ENCODE data around the gene TP53I13.
"Not testable (repeated sequence)": the region's sequence is repeated elsewhere in the genome, so short reads cannot be mapped to it uniquely, and the experiment has no call there.

TP53I13 gene, protein sequence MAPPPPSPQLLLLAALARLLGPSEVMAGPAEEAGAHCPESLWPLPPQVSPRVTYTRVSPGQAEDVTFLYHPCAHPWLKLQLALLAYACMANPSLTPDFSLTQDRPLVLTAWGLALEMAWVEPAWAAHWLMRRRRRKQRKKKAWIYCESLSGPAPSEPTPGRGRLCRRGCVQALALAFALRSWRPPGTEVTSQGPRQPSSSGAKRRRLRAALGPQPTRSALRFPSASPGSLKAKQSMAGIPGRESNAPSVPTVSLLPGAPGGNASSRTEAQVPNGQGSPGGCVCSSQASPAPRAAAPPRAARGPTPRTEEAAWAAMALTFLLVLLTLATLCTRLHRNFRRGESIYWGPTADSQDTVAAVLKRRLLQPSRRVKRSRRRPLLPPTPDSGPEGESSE

DNA sequence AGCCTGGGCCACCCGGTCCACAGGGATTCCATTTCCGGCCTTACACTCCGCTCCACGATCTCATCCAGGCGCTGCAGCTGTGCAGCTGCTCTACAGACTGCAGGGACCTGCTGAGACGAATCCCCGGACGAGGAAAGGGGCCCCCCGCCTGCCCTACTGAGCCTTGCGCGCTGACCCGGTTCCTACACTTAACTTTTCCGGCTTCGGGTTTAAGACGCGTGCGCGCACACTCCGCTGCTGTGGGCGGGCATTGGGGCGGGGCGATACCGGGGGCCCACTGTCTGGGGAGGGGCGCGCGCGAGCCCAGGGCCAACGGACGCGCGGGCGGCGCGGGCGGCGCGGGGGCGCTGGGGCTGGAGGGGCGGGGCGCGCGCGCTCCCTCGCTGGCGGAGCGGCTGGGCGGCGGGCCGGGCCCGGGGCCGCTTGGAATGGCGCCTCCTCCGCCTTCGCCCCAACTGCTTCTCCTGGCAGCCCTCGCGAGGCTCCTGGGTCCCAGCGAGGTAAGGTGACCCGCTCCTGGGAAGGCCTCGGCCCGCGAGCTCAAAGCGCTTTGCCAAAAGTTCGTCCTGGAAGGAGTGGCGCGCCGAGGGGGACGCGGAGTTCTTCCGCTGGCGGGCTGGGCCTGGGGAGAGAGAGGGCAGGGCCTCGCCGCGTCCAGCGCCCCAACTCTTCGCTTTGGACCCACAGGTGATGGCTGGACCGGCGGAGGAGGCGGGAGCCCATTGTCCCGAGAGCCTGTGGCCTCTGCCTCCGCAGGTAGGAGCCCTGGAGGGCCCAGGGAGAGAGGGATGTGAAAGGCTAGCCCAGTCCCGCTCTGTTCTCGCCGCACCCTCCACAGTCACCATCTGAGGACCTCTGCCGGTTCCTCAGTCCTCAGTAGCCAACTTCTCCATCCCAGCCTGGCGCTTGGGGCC, at the start of gene TP53I13:
Gene TP53I13 (plus strand): TSS at position 371 of the 914 bp plus-strand sequence. CDS start 58 bp downstream, at position 429.
- peak; percentile 68 for DNase-seq

DNA sequence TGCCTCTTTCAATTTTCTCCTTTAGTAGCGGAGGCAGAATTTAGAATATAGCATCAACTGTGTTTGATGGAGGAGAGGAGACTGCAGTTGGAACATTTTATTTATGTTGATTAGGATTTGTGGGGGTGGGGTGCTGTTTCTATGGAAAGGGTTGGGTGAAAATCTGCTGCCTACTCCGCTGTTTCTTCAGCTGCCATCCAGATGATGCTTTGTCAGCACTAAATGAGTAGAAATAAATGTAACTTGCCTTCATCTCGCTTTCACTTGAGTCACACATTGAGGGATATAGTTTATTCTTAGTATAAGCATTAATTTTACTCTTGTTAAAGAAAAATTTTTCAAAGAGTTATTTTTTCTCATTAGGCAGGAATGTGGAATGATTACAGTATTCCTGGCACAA, 43.8 kb upstream of the TP53I13 start:
- DNase-seq, result no peak

DNA sequence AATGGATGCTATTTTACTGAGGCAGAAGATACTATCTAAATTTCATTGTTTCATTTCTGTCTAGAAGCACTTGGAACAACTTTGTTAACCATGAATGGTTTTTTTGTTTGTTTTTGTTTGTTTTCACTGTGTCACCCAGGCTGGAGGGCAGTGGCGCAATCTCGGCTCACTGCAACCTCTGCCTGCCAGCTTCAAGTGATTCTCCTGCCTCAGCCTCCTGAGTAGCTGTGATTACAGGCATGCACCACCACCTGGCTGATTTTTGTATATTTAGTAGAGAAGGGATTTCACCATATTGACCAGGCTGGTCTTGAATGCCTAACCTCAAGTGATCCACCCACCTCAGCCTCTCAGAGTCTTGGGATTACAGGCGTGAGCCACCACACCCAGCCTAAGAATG, 42.2 kb upstream of the TP53I13 start:
- DNase-seq, result no peak

DNA sequence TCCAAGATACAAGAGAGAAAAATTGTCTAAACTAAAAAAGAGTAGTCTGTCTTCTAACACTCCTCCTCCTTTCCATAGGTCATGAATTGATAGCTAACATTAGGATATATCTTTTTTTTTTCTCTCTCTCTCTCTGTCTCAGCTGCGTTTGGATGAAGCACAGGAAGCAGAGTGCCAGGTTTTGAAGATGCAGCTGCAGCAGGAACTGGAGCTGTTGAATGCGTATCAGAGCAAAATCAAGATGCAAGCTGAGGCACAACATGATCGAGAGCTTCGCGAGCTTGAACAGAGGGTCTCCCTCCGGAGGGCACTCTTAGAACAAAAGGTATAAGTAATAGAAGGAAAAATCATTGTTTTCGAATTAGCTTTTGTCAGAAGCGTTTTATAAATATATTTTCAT, 34.5 kb upstream of the TP53I13 start:
- no peak for DNase-seq

DNA sequence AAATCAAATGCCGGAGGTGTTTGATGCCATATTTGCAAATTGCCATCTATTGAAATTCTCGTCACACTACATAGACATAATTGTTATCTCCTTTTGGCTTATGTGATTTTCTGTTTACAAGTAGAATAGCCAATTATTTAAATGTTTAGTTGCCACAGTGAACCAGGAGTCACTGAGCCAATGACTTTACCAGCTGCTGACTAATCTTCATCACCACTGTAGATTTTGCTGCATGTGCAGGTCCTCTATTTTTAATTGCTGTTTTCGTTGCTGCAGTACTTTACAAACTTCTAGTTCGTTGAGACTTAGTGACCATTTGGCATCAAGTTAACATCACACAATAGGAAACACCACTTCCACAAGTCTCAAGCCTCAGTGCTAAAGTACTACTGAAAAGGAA, 24.4 kb upstream of the TP53I13 start:
- DNase-seq, result no peak

DNA sequence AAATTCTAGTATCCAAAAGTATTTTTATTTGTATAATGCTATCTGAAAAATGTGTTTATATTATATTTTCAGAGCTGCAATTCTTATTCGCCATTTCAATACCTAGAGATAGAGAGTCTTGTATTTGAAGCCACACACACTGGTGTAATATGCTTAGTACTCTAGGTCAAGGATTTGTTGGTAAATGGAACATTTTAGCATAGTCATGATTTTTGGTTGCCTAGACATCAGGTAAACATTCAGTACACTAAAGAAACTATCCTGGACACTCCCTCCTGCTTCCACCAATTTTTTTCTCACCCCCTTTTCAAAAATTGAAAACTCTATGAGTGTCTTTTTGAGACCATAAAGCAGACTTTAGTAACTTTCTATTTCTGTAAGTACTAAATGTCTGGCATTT, 22.4 kb upstream of the TP53I13 start:
- DNase-seq, result no peak

DNA sequence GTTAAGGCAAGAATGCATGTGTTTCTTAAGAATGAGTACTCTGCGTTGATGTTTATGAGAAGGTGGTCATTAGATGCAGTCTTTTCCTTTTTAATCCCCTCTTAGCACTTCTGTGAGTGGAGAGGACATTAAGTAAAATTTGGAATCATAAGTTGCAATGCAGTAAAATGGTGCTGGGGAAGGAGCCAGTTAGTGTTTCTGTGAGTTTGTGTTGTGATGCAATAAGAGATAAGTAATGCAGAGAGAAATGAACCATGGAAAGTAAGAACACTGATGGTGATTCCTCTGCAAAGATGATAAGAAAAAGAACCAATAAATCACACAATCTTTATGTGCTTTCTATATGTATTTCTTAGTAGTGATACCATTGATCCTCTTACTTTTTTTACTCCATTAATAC, 21.7 kb upstream of the TP53I13 start:
- no peak for DNase-seq

DNA sequence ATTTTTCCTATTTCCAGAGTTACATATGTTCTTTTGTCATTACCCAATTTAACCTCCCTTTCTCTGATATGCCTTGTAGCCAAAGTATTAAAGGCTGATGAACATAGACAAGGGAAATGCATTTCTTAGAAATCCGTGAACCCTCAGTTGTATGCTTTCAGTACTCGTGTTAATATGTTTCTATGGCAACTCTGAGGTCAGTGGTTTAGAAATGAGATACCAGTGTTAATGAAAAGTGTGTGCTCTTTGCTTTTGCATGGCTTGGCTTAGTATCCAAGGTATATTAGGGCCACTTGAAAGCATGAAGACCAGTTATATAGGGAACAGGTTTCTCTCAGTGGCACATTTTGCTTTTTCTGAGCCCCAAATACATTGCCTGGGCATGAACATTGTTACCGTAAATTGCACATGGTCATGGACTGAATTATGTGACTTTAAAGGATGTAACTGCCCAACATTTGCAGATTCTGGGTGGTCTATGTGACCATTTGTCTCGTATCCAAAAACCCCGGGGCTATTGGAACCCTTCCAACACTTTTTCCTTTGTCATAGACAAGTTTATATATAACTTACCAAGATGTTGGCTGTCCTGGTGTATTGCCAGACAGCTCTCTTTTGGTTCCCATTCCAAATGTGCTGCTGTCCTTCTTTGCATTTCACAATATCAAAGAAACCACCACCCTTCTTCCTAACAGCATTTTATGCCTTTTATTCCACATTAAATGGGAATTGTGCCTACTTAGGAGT, 19.2 kb upstream of the TP53I13 start:
- DNase-seq, result no peak

DNA sequence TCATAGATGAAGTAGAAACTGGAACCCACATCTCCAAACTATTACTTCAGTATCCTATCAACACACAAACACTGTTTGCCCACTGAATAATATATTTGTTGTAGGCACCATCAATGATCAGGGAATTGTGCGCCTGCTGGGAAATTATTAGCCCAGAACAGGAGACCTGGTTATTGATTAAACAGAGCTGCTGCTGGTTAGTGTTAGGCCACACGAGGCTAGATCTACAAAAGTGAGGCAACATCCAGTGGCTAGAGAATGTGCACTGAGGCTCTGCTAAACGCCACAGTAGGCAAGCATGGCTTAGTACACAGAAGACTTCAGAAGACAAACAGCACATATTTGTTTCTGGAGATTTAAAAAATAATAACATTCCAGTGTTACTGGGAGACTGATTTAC, 12.7 kb upstream of the TP53I13 start:
- DNase-seq, result no peak

DNA sequence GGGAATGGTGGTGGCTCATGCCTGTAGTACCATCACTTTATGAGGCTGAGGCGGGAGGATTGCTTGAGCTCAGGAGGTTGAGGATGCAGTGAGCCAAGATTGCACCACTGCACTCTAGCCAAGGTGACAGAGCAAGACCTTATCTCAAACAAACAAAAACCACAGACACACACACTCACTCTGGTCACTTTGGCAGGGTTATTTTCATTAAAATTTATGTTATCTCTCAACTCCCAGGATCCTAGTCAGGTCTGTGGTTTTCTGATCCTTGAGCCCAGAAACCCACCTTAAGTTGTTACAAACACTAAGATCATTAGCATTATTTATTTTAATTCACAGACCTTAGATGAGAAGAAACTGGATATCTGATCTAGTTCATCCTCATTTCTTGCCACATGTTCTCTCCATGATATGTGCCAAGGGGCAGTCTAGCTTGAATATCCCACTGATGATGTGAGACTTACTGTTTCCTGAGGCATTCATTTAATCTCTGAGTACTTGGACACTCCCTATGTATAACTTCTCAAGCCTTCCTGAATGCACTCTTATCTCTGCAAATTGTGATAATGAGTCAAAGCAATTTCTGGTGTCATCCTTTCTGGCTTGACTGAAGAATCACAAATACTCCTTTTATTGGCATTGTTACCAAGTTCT, 11.3 kb upstream of the TP53I13 start:
- no peak for DNase-seq

DNA sequence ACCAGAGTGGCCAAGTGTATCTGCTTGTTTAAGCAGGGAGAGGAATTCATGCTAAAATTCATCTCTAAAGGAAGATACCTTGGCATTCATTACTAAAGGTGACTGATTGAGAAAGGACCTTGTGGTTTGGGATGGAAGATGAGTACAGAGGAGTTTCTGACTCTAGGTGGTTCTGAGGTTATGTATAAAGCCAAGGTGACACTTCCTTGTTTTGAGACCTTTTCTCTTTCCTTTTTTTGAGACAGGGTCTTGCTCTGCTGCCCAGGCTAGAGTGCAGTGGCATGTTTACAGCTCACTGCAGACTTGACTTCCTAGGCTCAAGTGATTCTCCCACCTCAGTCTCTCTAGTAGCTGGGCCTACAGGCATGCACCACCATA, 10.8 kb upstream of the TP53I13 start:
- DNase-seq, result no peak

DNA sequence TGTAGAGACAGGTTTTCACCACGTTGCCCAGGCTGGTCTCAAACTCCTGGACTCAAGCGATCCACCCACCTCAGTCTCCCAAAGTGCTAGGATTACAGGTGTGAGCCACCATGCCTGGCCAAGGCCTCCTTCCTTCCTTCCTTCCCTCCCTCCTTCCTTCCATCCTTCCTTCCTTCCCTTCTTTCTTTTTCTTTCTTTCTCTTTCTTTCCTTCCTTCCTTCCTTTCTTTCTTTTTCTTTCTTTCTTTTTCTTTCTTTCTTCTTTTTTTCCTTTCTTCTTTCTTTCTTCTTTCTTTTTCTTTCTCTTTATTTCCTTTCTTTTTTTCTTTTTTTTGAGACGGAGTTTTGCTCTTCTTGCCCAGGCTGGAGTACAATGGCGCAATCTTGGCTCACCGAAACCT, 10.4 kb upstream of the TP53I13 start:
- not testable (repeated sequence) for DNase-seq

DNA sequence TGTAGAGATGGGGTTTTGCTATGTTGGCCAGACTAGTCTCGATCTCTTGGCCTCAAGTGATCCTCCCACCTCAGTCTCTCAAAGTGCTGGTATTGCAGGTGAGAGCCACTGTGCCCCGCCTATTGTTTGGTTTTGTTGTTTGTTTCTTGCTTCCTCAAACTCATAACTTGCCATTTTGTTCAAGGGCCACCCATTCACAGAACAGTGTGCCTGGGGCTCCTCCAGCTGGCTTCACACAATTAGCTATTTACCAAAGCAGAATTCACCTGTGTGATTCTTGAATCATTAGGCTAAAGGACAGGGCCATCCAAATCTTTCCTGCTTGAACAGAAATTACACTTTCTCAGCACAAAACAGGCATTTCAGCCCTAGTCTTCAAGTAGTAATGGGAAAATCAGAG, 8.9 kb upstream of the TP53I13 start:
- no peak for DNase-seq

DNA sequence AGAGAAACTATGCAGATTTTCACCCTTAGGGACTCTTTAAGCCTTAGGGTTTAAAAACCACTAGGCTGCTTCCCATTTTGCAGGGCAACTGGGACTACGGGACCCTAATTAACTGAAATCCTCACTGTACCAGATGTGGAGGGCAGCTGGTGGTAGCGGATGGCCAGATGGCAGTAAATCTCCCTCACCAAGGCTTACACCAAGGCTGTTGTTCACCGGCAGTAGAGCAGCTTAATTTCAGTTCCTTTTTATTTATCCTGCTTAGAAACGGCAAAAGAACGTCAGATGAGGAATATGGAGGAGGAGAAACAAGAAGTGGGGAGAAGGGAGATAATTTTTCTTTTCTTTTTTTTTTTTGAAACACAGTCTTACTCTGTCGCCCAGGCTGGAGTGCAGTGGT, 8.2 kb upstream of the TP53I13 start:
- no peak for DNase-seq

DNA sequence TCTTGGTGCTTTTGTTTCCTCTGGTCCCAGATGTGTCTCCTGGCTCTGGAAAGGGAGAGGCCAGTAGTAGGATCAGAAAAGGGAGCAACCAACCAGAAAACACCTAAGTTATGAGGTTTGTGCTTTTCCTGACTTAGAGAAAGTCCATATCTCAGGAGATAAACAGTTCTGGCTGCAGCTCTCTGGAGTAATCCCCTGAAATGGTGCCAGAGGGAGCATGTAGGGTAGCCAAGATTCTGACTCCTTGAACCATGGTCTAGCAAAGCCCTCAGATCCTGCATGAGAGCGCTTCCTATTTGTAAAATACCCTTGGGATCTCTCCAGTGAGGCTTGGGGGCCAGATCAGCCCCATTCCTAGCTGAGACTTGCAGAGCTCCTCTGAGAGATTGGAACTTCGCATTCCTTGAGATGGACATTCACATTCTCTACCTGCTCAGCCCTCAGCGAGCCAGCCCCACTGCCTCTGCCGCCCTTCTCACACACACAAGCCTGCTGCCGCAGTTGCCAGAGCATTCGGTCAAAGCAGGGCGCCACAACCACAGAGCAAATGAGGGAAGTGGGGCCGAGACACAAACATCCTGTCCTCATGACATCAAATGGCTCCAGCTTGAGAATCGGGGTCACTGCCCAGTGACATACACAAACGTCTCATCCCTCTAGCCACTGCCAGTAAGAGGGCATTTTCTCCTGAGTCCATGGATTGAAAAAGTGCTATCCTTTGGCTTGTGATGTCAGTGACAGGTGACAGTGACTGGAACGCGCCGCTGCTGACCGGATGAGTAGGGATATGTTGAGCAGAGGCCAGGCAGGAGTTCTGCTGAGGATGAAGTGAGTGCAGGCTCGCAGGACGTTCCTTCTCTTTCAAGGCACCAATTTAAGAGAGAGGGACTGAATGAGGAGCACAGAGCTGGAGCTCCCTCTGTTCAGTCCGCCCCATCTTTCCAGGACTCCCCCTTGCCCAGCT, 6.7 kb upstream of the TP53I13 start:
- DNase-seq, result no peak

DNA sequence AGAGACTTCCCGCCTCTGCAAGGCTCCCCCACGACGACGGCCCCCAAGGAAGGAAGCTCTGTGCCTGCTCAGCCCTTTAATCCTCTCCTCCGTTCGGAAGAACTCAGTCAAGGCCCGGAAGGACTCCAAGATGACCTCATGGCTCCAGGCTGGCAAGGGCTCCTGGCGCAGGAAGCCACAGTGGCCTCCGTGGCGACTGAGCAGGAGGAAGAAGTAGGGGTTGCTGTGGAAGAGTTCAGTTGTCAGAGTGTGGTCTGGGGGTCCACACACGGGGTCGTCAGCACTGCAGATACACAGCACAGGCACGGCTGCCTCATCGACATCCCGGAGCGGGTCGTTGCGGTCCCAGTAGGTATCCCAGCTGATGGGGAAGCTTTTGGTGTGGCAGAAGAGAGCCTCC, 5.9 kb upstream of the TP53I13 start:
- no peak for DNase-seq

DNA sequence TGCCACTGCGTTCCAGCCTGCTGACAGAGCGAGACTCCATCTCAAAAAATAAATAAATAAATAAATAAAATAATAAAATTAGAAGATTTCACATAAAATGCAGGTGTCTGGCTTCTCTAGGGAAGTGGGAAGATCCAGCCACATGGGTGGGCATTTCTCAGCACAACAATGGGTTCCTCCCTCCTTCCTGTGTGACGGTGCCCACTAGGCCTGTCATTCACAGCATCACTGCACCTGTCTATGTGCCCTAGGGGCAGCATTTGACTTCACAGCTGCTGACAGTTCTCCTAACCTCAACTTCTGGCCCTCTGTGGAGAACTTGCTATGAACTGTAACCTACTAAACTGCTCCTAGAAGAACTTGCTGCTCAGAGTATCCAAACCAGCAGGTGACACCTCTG, 4.7 kb upstream of the TP53I13 start:
- DNase-seq, result no peak

DNA sequence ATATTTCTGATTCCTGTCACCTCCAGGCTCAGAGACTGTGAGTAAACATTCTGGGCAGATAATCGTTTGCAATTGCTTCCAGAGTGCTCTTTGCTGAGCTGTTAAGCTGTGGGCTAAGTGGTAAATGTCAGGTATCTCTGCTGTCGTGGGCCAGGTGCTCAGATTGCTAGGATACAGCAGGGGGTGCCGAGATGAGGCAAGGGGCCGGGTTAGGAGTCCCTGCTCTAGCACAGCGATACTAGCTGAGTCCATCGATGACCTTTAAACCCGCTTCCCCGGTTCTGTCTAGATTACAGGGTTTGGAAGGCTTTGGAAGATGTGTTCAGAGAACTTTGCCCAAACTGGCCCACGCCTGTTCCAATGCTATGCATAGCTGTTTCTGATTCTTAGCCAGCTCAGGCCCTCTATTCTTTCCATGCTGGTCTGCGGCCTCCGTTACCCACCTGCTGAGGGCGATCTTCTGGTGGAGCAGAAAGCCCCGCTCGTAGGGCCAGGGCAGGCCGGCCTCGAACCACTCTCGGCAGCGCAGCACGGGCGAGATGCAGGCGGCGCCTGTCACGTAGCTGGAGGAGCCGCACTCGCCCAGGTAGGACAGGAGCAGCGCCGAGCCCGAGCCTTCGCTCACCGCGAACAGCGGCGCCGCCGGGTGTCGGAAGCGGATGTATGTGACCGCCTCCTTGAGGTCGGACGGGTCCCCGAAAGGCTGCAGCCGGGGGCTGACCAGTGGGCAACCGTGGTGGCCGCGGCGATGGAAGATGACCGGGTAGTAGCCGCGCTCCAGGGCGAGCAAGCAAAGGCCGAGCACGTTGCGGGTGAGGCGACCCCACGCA, 2.6 kb upstream of the TP53I13 start:
- DNase-seq, result peak; percentile 80

DNA sequence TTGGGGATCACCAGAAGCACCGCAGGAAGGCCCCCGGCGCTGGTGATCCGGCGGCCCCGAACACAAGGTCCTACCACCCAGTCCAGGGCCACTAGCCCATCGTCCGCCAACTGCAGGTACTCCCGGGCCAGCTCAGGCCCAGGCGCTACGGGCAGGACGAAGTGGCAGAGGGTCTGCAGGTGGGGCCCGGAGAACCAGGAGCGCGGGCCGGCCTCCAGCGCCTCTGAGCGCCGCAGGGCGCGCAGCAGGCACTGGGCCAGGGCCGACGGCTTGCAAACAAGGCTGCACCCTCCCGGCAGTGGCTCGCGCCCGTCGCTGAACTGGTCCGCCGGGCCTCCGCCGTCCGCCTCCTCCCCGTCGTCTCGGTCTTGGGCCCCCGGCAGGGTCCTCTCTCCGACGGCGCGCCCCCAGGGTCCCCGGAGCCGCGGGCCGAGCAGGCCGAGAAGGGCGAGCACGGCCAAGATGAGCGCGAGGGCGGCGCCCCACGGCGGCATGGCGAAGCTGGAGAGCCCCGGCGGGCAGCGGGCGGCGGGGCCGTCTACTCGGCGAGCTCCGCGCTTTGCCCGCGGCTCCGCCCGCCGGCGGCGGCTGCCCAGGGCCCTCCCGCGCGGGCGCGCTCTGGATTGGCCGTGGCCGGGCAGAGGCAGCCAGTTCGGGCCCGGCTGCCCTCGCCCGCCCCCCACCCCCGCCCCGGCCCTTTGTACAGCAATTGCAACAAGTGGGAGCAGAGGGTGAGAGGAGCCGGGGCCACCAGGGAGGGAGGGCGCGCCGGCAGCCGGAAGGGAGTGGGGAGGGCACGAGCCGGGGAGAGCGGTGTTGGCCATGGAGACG, 1.8 kb upstream of the TP53I13 start, which contains the start of gene ABHD15:
Gene ABHD15 (minus strand): TSS at position 565 of the 831 bp plus-strand sequence. CDS start 71 bp downstream, at position 494.
- no peak for DNase-seq

DNA sequence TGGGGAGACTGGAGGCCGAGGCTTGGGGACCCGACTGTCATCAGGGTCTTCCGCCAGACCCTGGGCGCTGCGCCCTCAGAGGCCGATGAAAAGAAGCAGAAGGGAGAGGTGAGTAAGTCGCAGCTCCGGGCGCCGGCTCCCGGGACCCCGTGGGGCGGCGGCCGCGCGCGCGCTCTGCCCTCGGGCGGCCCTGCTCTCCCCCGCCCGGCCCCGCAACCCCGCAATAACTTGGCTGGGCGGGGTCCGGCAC, 1.3 kb upstream of the TP53I13 start:
- DNase-seq, result no peak
